Endodermal cell (in vitro differentiated cells): Measurements from ENCODE around the gene IL21R. TPM values are rescaled to one million over a fixed set of nuclear protein-coding genes. Genes with fewer than 3 reads are reported as not detected.

Experiments
- DNase-seq: peaks from one replicate; pipeline ENCODE4 v3.0.0-alpha.2; 2017
- H3K27ac ChIP-seq: 2 replicates; pipeline ENCODE4 v1.5.1; 2013; ENCODE audit warnings: mild to moderate bottlenecking, low read depth, low read length, moderate library complexity
- H3K27me3 ChIP-seq: 2 replicates; pipeline ENCODE4 v1.6.1; 2013; ENCODE audit warnings: mild to moderate bottlenecking, low read length, moderate library complexity; ENCODE audit not compliant: insufficient read depth, control insufficient read depth, poor library complexity, severe bottlenecking
- H3K36me3 ChIP-seq: 2 replicates; pipeline ENCODE4 v1.7.0; 2013; ENCODE audit warnings: mild to moderate bottlenecking, low read length, moderate library complexity; ENCODE audit not compliant: control insufficient read depth, insufficient read depth
- H3K4me1 ChIP-seq: one replicate; pipeline ENCODE4 v1.7.0; 2013; ENCODE audit warnings: low read length; ENCODE audit not compliant: control insufficient read depth, insufficient read depth
- H3K4me3 ChIP-seq: 2 replicates; pipeline ENCODE4 v1.5.1; 2013; ENCODE audit warnings: mild to moderate bottlenecking, low read length, moderate library complexity
- H3K9ac ChIP-seq: 2 replicates; pipeline ENCODE4 v1.6.1; 2013; ENCODE audit warnings: mild to moderate bottlenecking, low read length, moderate library complexity; ENCODE audit not compliant: poor library complexity, severe bottlenecking; ENCODE audit errors: extremely low read depth
- H3K9me3 ChIP-seq: 2 replicates; pipeline ENCODE4 v1.6.1; 2013; ENCODE audit warnings: mild to moderate bottlenecking, low read length, moderate library complexity; ENCODE audit not compliant: control insufficient read depth
- H3K27ac Mint-ChIP-seq: 2 replicates; pipeline ENCODE4 v1.8.0; 2020; ENCODE audit warnings: mixed read lengths
- H3K27me3 Mint-ChIP-seq: 2 replicates; pipeline ENCODE4 v1.8.0; 2021; ENCODE audit warnings: mild to moderate bottlenecking, mixed read lengths; ENCODE audit not compliant: insufficient read depth
- H3K36me3 Mint-ChIP-seq: 2 replicates; pipeline ENCODE4 v1.8.0; 2020; ENCODE audit warnings: low read depth, mixed read lengths
- H3K4me1 Mint-ChIP-seq: 2 replicates; pipeline ENCODE4 v1.8.0; 2020; ENCODE audit warnings: mixed read lengths
- H3K4me3 Mint-ChIP-seq: 2 replicates; pipeline ENCODE4 v1.8.0; 2020; ENCODE audit warnings: mild to moderate bottlenecking, moderate library complexity, mixed read lengths
- H3K9me3 Mint-ChIP-seq: 2 replicates; pipeline ENCODE4 v1.8.0; 2020; ENCODE audit warnings: mild to moderate bottlenecking, mixed read lengths
- CTCF ChIP-seq: fragments of 200-600 bp; sonication (generic); conservative IDR thresholded peaks from 2 replicates; pipeline ENCODE4 v1.5.0; 2021; ENCODE audit warnings: antibody characterized with exemption, mild to moderate bottlenecking
- WGBS, 2 experiments: methylation state at CpG; one replicate each; pipeline versions ENCODE4 v1.1.5 to v1.1.7; 2013; ENCODE audit warnings: missing lambda C conversion rate in 2 of 2, mixed read lengths in 1 of 2; ENCODE audit not compliant: insufficient coverage in 1 of 2, insufficient read length in 1 of 2; 5-methylcytosine and 5-hydroxymethylcytosine counted together
- total RNA-seq, 2 donors: library from RNA; stranded (reverse); fragmentation: NEBNext Ultra II Directional in 1 of 2; extraction: Animal tissue kit (Norgen Biotek cat#: 25700) in 1 of 2; gene quantifications; 2 replicates in 1 of 2; 3 replicates in 1 of 2; pipeline ENCODE4 v1.2.1, GENCODE V29; 2021

IL21R gene
- total RNA-seq, 2 donors from 2014 or later, result 0.18 TPM; not detected in 1

- no peaks in the 10 kb centered on the region for H3K36me3 ChIP-seq
- Mint-ChIP-seq H3K4me1 (no peaks in the 10 kb centered on the region), H3K27ac (no peak overlapping the region), H3K9me3 (no peaks in the 10 kb centered on the region), H3K4me3 (no peak overlapping the region), H3K36me3 (no peaks in the 10 kb centered on the region), H3K27me3 (no peaks in the 10 kb centered on the region)
- H3K4me1 ChIP-seq, result no peaks in the 10 kb centered on the region
- H3K9ac ChIP-seq, result no peak overlapping the region
- no peak overlapping the region for H3K27ac ChIP-seq
- no peak for TF ChIP-seq CTCF
- H3K4me3 ChIP-seq, result no peak overlapping the region
- H3K9me3 ChIP-seq, result no peaks in the 10 kb centered on the region
- WGBS, 2 experiments, result 91 to 94% methylated on average over 9 to 20 of the region's 20 CpGs
- no peak for DNase-seq
- H3K27me3 ChIP-seq, result no peaks in the 10 kb centered on the region
Measured at GRCh38 chr16:27402964-27403600, 1.1 kb downstream of the IL21R start.

- 50 to 78% methylated on average over 2 to 6 of the region's 6 CpGs for WGBS, 2 experiments
Measured at GRCh38 chr16:27403601-27403992, 1.6 kb downstream of the IL21R start.

GRCh38 chr16:27404163-27404823 lies 2.3 kb downstream of the IL21R start:
- H3K9me3 Mint-ChIP-seq, result no peaks in the 10 kb centered on the region
- H3K4me1 ChIP-seq, result no peaks in the 10 kb centered on the region
- no peak overlapping the region for H3K4me3 Mint-ChIP-seq
- H3K27me3 ChIP-seq, result no peaks in the 10 kb centered on the region
- WGBS, 2 experiments, result 94% methylated on average over 5 to 10 of the region's 10 CpGs
- H3K27me3 Mint-ChIP-seq, result no peaks in the 10 kb centered on the region
- H3K4me3 ChIP-seq, result no peak overlapping the region
- DNase-seq, result no peak
- no peak overlapping the region for H3K27ac Mint-ChIP-seq
- H3K27ac ChIP-seq, result no peak overlapping the region
- no peak for TF ChIP-seq CTCF
- H3K9me3 ChIP-seq, result no peaks in the 10 kb centered on the region
- no peaks in the 10 kb centered on the region for H3K36me3 ChIP-seq
- H3K4me1 Mint-ChIP-seq, result no peaks in the 10 kb centered on the region
- H3K9ac ChIP-seq, result no peak overlapping the region
- no peaks in the 10 kb centered on the region for H3K36me3 Mint-ChIP-seq

More at GRCh38 chr16:27403601-27403992, 1.6 kb downstream of the IL21R start:
- Mint-ChIP-seq H3K27ac (no peak overlapping the region), H3K4me1 (no peaks in the 10 kb centered on the region), H3K36me3 (no peaks in the 10 kb centered on the region), H3K4me3 (no peak overlapping the region), H3K9me3 (no peaks in the 10 kb centered on the region), H3K27me3 (no peaks in the 10 kb centered on the region)
- DNase-seq, result no peak
- no peak overlapping the region for H3K4me3 ChIP-seq
- TF ChIP-seq CTCF, result no peak
- H3K9ac ChIP-seq, result no peak overlapping the region
- no peak overlapping the region for H3K27ac ChIP-seq
- H3K36me3 ChIP-seq, result no peaks in the 10 kb centered on the region
- no peaks in the 10 kb centered on the region for H3K9me3 ChIP-seq
- no peaks in the 10 kb centered on the region for H3K4me1 ChIP-seq
- H3K27me3 ChIP-seq, result no peaks in the 10 kb centered on the region
